HUES48 (cell line): ENCODE results near the gene FABP6.
"Not testable (repeated sequence)": the region's sequence is repeated elsewhere in the genome, so short reads cannot be mapped to it uniquely, and the experiment has no call there.

Source experiments
- H3K27ac ChIP-seq: one replicate; pipeline ENCODE4 v1.7.0; 2013; ENCODE audit warnings: low read depth, low read length, inconsistent platforms
- H3K27me3 ChIP-seq: 2 replicates; pipeline ENCODE4 v1.6.1; 2013; ENCODE audit warnings: mild to moderate bottlenecking, low read length; ENCODE audit not compliant: control insufficient read depth, insufficient read depth
- H3K36me3 ChIP-seq: 2 replicates; pipeline ENCODE4 v1.6.1; 2013; ENCODE audit warnings: low read length; ENCODE audit not compliant: control insufficient read depth, insufficient read depth
- H3K4me1 ChIP-seq: 2 replicates; pipeline ENCODE4 v1.6.1; 2013; ENCODE audit warnings: mild to moderate bottlenecking, low read length; ENCODE audit not compliant: control insufficient read depth, insufficient read depth
- H3K4me3 ChIP-seq: 2 replicates; pipeline ENCODE4 v1.5.1; 2013; ENCODE audit warnings: mild to moderate bottlenecking, low read depth, low read length
- H3K9ac ChIP-seq: 2 replicates; pipeline ENCODE4 v1.6.1; 2013; ENCODE audit warnings: mild to moderate bottlenecking, low read depth, low read length, moderate library complexity
- H3K9me3 ChIP-seq: 2 replicates; pipeline ENCODE4 v1.6.1; 2013; ENCODE audit warnings: low read length; ENCODE audit not compliant: control insufficient read depth, insufficient read depth

Gene FABP6, protein sequence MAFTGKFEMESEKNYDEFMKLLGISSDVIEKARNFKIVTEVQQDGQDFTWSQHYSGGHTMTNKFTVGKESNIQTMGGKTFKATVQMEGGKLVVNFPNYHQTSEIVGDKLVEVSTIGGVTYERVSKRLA

GRCh38 chr5:160229190-160229742 is at the start of gene FABP6:
TSS of gene FABP6 (plus strand) at chr5:160229506. CDS start at chr5:160229558, 52 bp downstream.
- Histone ChIP-seq H3K9me3 (no peaks in the 10 kb centered on the region), H3K27ac (no peak within 1 kb of the TSS), H3K9ac (no peak within 1 kb of the TSS), H3K36me3 (no peaks in the 10 kb centered on the region), H3K27me3 (no peaks in the 10 kb centered on the region), H3K4me1 (0 out of 2 replicates have a peak, but pooled peaks cover 6% of the 10 kb centered on the region), H3K4me3 (no peak within 1 kb of the TSS)

DNA sequence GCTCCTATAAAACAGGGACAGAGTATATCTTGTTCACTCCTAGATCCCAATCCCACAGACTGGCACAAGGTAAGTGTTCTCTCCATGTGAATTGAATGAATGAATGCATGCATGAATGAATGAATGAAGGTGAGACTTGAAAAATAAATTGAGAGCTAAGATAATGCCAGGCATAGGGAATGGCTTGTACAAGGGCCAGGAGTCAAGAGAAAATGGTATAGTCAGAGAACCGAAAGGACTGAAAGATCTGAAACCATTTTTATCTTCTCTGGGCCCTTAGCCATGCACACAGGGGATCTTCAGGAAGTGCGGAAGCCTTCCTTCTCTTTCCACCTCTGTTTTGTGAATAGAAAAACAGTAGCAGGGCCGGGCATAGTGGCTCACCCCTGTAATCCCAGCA is 48.4 kb upstream of the FABP6 start:
- H3K9ac ChIP-seq = no peak overlapping the region
- H3K9me3 ChIP-seq = peaks cover 5% of the 10 kb centered on the region; the same call in 1 of the 2 replicates
- H3K4me1 ChIP-seq = peaks cover 14% of the 10 kb centered on the region
- no peaks in the 10 kb centered on the region for H3K36me3 ChIP-seq
- H3K4me3 ChIP-seq = no peak overlapping the region
- H3K27ac ChIP-seq = no peak overlapping the region
- no peaks in the 10 kb centered on the region for H3K27me3 ChIP-seq

DNA sequence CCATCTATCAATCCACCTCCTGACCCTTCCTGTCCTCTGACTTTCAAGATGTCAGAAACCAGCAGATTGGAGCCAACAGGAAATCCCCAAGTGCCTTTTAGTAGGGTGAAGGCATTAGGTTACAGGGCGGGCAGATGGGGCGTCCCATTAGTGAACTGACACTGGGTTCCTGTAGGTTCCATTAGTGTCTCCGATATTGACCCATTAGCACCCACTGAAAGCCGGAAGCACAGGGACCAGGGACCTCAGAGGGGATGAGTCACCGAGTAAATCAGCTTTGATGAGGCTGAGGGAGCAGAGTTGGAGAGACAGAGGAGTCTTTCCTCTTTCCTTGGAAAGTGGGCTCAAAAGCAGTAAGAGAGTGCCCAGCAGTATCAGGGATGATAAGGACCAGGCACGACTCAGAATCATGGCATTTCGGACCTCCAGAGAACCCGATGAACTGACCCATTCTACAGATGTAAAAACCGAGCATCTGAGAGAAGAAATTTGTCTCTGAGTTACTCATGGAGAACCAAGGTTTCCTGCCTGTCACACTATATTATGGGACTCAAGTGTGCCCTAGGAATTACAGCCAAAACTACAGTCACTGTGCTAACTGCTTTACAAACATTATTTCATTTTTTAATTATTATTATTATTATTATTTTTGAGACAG is 47.2 kb upstream of the FABP6 start:
- peaks cover 3% of the 10 kb centered on the region; the same call in 1 of the 2 replicates for H3K4me1 ChIP-seq
- H3K4me3 ChIP-seq = no peak overlapping the region
- H3K36me3 ChIP-seq = no peaks in the 10 kb centered on the region
- peaks cover 11% of the 10 kb centered on the region; the same call in 1 of the 2 replicates for H3K9me3 ChIP-seq
- no peak overlapping the region for H3K9ac ChIP-seq
- no peak overlapping the region for H3K27ac ChIP-seq
- H3K27me3 ChIP-seq = no peaks in the 10 kb centered on the region

GRCh38 chr5:160183075-160183474 is 46.2 kb upstream of the FABP6 start:
- H3K4me3 ChIP-seq = no peak overlapping the region
- H3K27me3 ChIP-seq = no peaks in the 10 kb centered on the region
- H3K9ac ChIP-seq = no peak overlapping the region

GRCh38 chr5:160185626-160186360 is 43.5 kb upstream of the FABP6 start:
- no peak overlapping the region for H3K4me3 ChIP-seq
- peaks cover 11% of the 10 kb centered on the region; the same call in 1 of the 2 replicates for H3K4me1 ChIP-seq
- no peak overlapping the region for H3K27ac ChIP-seq
- peaks cover 12% of the 10 kb centered on the region; the same call in 1 of the 2 replicates for H3K9me3 ChIP-seq
- no peaks in the 10 kb centered on the region for H3K36me3 ChIP-seq
- H3K9ac ChIP-seq = no peak overlapping the region
- no peaks in the 10 kb centered on the region for H3K27me3 ChIP-seq

More at GRCh38 chr5:160183075-160183474, 46.2 kb upstream of the FABP6 start:
- peaks cover 3% of the 10 kb centered on the region; the same call in 1 of the 2 replicates for H3K4me1 ChIP-seq
- peaks cover 12% of the 10 kb centered on the region; the same call in 1 of the 2 replicates for H3K9me3 ChIP-seq
- H3K27ac ChIP-seq = no peak overlapping the region
- no peaks in the 10 kb centered on the region for H3K36me3 ChIP-seq

DNA sequence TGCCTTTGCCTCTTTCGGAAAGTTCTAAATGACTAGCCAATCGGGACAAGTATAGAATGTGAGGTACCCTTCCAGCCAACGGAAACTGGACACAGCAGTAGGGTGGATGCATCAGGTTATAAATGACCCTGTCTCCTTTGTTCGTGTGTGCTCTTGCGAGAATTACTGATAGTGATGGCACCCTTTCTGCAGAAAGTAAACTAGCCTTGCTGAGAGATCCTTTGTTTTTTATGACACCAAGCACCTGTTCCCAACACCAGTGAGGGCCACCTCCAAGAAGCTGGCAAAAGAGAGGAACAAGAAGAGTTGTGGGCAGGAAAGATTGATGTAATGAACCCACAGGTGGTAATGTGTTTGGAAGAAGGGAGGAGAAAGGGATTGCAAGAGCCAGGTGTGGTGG is 42.8 kb upstream of the FABP6 start:
- Histone ChIP-seq H3K9me3 (peaks cover 12% of the 10 kb centered on the region; the same call in 1 of the 2 replicates), H3K36me3 (no peaks in the 10 kb centered on the region), H3K9ac (no peak overlapping the region), H3K27me3 (no peaks in the 10 kb centered on the region), H3K27ac (no peak overlapping the region), H3K4me3 (no peak overlapping the region), H3K4me1 (peaks cover 11% of the 10 kb centered on the region; the same call in 1 of the 2 replicates)

- Histone ChIP-seq H3K27ac (no peak overlapping the region), H3K27me3 (no peaks in the 10 kb centered on the region), H3K36me3 (no peaks in the 10 kb centered on the region), H3K9ac (no peak overlapping the region), H3K4me1 (peaks cover 11% of the 10 kb centered on the region; the same call in 1 of the 2 replicates), H3K4me3 (no peak overlapping the region), H3K9me3 (peaks cover 12% of the 10 kb centered on the region; the same call in 1 of the 2 replicates)
These were observed 42.2 kb upstream of the FABP6 start for GRCh38 chr5:160187091-160187490.

DNA sequence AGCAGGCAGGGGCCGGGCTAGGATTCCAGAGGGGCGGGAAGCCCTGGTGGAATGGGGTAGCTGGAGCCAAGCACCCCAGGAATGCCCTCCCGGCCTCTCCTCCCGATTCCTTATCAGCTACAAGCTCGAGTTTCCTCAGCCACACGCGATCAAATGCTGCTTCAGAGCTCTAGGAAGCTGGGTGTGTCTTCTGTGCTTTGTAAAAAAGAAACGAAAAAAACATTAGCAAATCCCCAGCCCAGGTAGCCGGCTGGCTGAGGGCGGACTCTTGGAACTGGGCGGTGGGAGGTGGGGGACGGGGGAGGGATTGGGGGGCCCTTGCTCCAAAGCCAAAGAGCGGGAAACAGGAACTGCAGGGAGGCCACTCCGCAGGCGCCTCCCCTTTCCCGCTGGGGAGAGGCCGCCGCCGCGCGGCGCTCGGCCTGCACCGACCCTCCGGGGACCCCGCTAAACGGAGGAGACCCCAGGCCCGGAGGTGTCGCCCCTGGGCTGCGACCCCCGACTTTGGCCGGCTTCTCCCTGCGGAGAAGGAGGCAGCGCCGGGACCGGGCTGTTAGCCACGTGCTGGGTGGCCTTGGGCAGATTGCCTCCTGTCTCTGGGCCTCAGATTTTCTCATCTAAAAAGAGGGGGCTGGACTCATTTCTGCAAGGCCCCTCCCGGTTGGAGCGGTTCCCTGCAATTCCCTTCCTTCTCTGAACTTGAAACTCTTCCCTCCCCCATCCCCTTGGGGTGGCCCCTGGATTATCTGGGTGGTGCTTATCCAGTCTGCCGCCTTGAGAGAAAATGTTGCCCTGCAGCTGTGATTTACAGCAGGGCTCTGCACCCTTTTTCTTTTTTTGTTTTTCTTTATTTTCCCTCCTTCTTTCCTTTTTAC is 40.9 kb upstream of the FABP6 start:
- Histone ChIP-seq H3K4me3 (peak overlapping the region; percentile 50), H3K27ac (peak overlapping the region; percentile 94), H3K9me3 (peaks cover 12% of the 10 kb centered on the region; the same call in 1 of the 2 replicates), H3K9ac (peak overlapping the region; percentile 78), H3K27me3 (no peaks in the 10 kb centered on the region), H3K36me3 (no peaks in the 10 kb centered on the region), H3K4me1 (peaks cover 11% of the 10 kb centered on the region; the same call in 1 of the 2 replicates)

- peaks cover 16% of the 10 kb centered on the region for H3K4me1 ChIP-seq
- H3K9ac ChIP-seq = no peak overlapping the region
- H3K27me3 ChIP-seq = no peaks in the 10 kb centered on the region
- no peaks in the 10 kb centered on the region for H3K36me3 ChIP-seq
- H3K9me3 ChIP-seq = no peaks in the 10 kb centered on the region
- H3K27ac ChIP-seq = no peak overlapping the region
- no peak overlapping the region for H3K4me3 ChIP-seq
These were observed 36.9 kb upstream of the FABP6 start for GRCh38 chr5:160192424-160192823.

GRCh38 chr5:160193076-160193475 is 36.2 kb upstream of the FABP6 start:
- not testable (repeated sequence) for H3K27ac ChIP-seq, H3K9ac ChIP-seq, H3K9me3 ChIP-seq, H3K36me3 ChIP-seq, H3K27me3 ChIP-seq, H3K4me3 ChIP-seq
- peaks cover 18% of the 10 kb centered on the region for H3K4me1 ChIP-seq
